ENCODE results near the gene CYRIA.

The CYRIA gene

DNA sequence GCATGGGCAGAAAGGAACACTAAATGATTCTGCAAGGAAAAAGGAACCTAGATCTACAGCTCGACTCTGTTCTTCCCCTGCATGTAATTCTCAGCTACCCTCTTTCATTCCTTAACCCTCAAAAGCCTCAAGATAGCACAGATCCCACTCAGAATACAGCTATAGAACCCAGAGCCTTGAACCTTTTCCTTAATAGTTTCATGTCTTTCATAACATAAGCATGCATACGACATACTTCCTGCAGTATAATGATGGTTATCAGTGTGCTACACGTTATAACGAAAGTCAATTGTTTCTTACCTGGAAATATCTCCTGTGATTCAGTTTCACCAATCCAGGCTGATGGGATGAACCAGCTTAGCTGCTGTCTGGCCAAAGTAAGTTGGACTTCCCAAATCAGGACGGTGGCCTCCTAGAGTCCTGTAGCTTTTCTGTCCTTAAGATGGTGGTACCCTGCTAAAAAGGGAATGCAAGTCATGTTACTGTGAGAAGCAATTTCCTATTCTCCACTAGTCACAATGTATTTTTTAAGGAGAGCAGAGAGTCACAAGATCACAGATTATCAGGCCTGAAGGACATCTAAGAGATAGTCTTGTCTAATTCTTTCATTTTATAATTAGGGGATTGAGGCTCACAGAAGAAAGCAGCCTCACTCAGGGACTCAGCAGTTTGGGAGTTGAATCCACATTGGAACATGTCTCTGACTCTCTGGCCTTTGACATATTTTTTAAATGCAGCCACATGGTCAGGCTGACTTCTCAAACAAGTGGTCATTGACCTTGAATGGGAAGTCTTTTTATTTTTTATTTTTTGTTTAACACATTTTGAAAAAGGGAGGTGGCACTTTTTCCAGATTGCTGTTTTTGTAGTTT, 41.8 kb downstream of the CYRIA start:
- H3K9me3 ChIP-seq (ENCODE audit: control insufficient read depth, insufficient read depth, low read length), result no peaks in the 10 kb centered on the region
- no peaks in the 10 kb centered on the region for H3K36me3 ChIP-seq (ENCODE audit: insufficient read depth, low read length)
- H3K4me1 ChIP-seq (ENCODE audit: insufficient read depth, low read length), result peaks cover 12% of the 10 kb centered on the region
- no peak overlapping the region for H3K9ac ChIP-seq (ENCODE audit: low read depth, low read length)

DNA sequence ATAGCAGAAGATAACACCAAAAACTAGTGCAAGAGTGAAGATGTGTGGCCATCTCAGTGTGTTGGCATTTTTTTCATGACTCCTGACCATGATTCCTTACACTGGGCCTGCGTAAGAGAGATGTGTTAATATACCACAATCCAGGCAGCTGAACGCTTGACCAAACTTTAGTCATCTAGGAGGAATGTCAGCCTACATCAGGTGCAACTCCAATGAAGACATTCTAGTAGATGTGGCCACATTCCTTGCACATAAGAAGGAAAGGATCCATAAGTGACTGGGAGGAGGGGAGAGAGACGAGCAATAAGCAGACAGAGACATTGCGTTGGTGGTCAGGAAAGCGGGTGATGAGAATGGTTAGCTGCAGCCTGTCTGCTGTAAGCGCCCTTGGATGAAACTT, 42.6 kb downstream of the CYRIA start:
- Histone ChIP-seq H3K9ac (ENCODE audit: low read depth, low read length) (no peak overlapping the region), H3K4me1 (ENCODE audit: insufficient read depth, low read length) (peaks cover 12% of the 10 kb centered on the region), H3K9me3 (ENCODE audit: control insufficient read depth, insufficient read depth, low read length) (no peaks in the 10 kb centered on the region), H3K36me3 (ENCODE audit: insufficient read depth, low read length) (no peaks in the 10 kb centered on the region)

DNA sequence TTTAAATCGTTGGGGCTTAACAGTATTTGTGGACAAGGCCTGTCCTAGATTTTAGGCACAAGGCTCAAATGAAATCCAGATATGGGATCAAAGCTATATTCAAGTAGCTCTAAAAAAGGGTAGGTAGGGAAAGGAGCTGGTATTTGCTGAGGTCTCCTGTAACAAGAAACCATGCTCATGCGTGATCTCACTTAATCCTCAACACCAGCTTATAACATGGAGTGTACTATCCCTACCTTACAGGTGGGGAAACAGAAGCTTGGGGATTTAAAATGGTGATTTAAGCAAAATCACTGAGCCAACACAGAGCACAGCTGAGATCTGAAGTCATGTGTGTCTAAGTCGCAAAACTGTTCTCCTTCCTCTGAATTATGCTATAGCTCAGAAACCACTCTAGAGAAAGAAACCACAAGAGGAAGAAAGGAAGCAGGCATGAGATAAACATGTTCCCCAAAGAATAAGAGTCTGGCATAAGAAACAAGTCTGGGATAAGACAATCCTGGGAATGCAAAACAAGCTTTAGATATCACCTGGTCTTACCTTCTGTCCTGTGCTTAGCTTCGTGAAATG, 43.1 kb downstream of the CYRIA start:
- H3K36me3 ChIP-seq (ENCODE audit: insufficient read depth, low read length), result no peaks in the 10 kb centered on the region
- no peak overlapping the region for H3K9ac ChIP-seq (ENCODE audit: low read depth, low read length)

GRCh38 chr2:16621316-16621715, 44.3 kb downstream of the CYRIA start:
- Histone ChIP-seq H3K9me3 (ENCODE audit: control insufficient read depth, insufficient read depth, low read length) (no peaks in the 10 kb centered on the region), H3K4me1 (ENCODE audit: insufficient read depth, low read length) (peaks cover 12% of the 10 kb centered on the region), H3K36me3 (ENCODE audit: insufficient read depth, low read length) (peaks cover 2% of the 10 kb centered on the region; the same call in 1 of the 2 replicates), H3K9ac (ENCODE audit: low read depth, low read length) (no peak overlapping the region)

More for the DNA sequence above, 43.1 kb downstream of the CYRIA start:
- Histone ChIP-seq H3K4me1 (ENCODE audit: insufficient read depth, low read length) (peaks cover 12% of the 10 kb centered on the region), H3K9me3 (ENCODE audit: control insufficient read depth, insufficient read depth, low read length) (no peaks in the 10 kb centered on the region)

DNA sequence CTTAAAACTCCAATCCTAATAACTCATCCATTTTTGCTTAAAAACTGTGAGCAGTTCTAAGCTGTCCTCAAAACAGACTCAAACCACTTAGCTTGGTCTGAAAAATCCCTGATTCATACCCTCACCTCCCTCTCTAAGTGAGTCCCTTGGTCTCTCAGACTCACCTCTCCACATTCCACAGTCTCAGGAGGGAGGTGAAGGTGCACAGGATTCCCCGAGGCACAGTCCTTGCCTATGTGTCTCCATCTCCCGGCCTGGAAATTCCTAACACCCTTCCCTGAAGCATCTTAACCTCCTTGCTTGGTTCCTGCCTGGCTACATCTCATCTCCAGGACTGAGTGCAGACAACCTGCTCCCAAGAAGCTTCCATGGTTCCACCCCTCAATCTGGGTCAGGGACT, 45.0 kb downstream of the CYRIA start:
- Histone ChIP-seq H3K9me3 (ENCODE audit: control insufficient read depth, insufficient read depth, low read length) (no peaks in the 10 kb centered on the region), H3K36me3 (ENCODE audit: insufficient read depth, low read length) (peaks cover 3% of the 10 kb centered on the region; the same call in 1 of the 2 replicates), H3K9ac (ENCODE audit: low read depth, low read length) (no peak overlapping the region), H3K4me1 (ENCODE audit: insufficient read depth, low read length) (peaks cover 8% of the 10 kb centered on the region)

DNA sequence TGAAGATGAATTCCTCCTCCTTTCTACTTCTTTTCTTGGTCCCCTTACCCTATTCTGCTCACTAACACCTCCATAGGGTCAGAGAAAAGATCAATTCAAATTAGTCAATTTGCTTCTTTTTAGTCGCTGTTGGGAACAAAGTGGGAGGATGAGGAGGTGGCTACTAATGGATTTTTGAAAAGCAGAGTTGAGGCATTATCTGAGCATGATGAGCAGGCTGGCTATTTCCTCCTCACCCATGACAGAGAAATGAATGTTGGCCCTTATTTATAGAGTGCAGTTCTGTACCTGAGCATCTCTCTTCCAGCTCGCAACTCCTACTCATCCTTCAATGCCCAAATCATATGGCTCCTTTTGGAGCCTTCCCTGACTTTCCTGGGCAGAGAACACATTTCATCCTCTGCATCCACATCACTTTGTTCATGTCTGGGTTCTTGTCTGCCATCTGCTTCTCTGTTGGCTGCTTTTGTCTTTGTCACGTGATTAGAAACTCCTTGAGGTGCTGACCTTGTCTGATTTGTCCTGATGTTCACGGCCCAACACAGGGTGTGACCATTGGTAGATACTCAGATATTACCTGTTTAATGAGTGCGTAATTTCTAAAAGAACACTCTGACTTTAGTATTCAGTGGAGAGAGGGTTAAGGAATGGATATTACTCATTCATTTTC, 45.9 kb downstream of the CYRIA start:
- no peaks in the 10 kb centered on the region for H3K4me1 ChIP-seq (ENCODE audit: insufficient read depth, low read length)
- H3K9ac ChIP-seq (ENCODE audit: low read depth, low read length), result no peak overlapping the region
- H3K36me3 ChIP-seq (ENCODE audit: insufficient read depth, low read length), result peaks cover 3% of the 10 kb centered on the region; the same call in 1 of the 2 replicates
- H3K9me3 ChIP-seq (ENCODE audit: control insufficient read depth, insufficient read depth, low read length), result no peaks in the 10 kb centered on the region

GRCh38 chr2:16617282-16618266, 48.1 kb downstream of the CYRIA start:
- H3K4me1 ChIP-seq (ENCODE audit: insufficient read depth, low read length), result no peaks in the 10 kb centered on the region
- no peaks in the 10 kb centered on the region for H3K9me3 ChIP-seq (ENCODE audit: control insufficient read depth, insufficient read depth, low read length)
- H3K9ac ChIP-seq (ENCODE audit: low read depth, low read length), result no peak overlapping the region
- H3K36me3 ChIP-seq (ENCODE audit: insufficient read depth, low read length), result peaks cover 3% of the 10 kb centered on the region; the same call in 1 of the 2 replicates
